Osteocyte (in vitro differentiated cells): ENCODE results near the gene IPP. TPM values are rescaled to one million over a fixed set of nuclear protein-coding genes. Genes with fewer than 3 reads are reported as not detected.
"Not testable (repeated sequence)": the region's sequence is repeated elsewhere in the genome, so short reads cannot be mapped to it uniquely, and the experiment has no call there.

Experiments used
- DNase-seq: peaks from one replicate; pipeline ENCODE4 v3.0.0; 2021; ENCODE audit warnings: mixed read lengths; ENCODE audit not compliant: unreplicated experiment; ENCODE audit errors: extremely low spot score
- H3K27ac Mint-ChIP-seq: one replicate; pipeline ENCODE4 v1.8.0; 2021; ENCODE audit warnings: mild to moderate bottlenecking, mixed read lengths; ENCODE audit not compliant: unreplicated experiment
- H3K27me3 Mint-ChIP-seq: one replicate; pipeline ENCODE4 v1.8.0; 2021; ENCODE audit warnings: mixed read lengths; ENCODE audit not compliant: unreplicated experiment
- H3K36me3 Mint-ChIP-seq: one replicate; pipeline ENCODE4 v1.8.0; 2021; ENCODE audit warnings: mixed read lengths; ENCODE audit not compliant: unreplicated experiment
- H3K4me1 Mint-ChIP-seq: one replicate; pipeline ENCODE4 v1.8.0; 2021; ENCODE audit warnings: mixed read lengths; ENCODE audit not compliant: unreplicated experiment
- H3K4me3 Mint-ChIP-seq: one replicate; pipeline ENCODE4 v1.8.0; 2021; ENCODE audit warnings: mild to moderate bottlenecking, moderate library complexity, mixed read lengths; ENCODE audit not compliant: unreplicated experiment
- H3K9me3 Mint-ChIP-seq: one replicate; pipeline ENCODE4 v1.8.0; 2021; ENCODE audit warnings: mixed read lengths; ENCODE audit not compliant: unreplicated experiment
- CTCF ChIP-seq: fragments of 200-600 bp; sonication (generic); IDR thresholded peaks from 2 replicates; pipeline ENCODE4 v1.5.0; 2021; ENCODE audit warnings: antibody characterized with exemption, mild to moderate bottlenecking, moderate library complexity
- total RNA-seq: library from RNA; stranded (reverse); gene quantifications from 2 replicates; pipeline ENCODE4 v1.2.1, GENCODE V29; 2021

Gene IPP
- total RNA-seq, 1 donor from 2014 or later: 21.9 TPM

DNA sequence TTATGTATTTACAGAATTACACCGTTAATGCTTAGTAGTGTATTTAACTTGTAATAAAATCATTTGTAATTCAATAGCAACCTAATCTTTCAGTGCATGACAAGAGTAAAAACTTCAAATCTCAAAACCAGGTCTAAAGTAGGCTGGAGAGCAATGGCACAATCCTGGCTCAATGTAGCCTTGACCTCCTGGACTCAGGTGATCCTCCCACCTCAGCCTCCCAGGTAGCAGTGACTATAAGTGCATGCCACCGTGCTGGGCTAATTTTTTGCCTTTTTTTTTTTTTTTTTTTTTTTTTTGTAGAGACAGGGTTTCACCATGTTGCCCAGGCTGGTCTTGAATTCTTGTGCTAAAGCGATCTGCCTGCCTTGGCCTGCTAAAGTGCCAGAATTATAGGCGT lies 11.3 kb downstream of the IPP start:
- Mint-ChIP-seq H3K9me3 (no peaks in the 10 kb centered on the region), H3K4me1 (no peaks in the 10 kb centered on the region), H3K27me3 (no peaks in the 10 kb centered on the region), H3K27ac (no peak overlapping the region), H3K4me3 (no peak overlapping the region), H3K36me3 (peaks cover 21% of the 10 kb centered on the region)
- TF ChIP-seq CTCF: no peak
- DNase-seq: no peak

- H3K36me3 Mint-ChIP-seq: peaks cover 5% of the 10 kb centered on the region
- H3K4me1 Mint-ChIP-seq: peaks cover 6% of the 10 kb centered on the region
- H3K27me3 Mint-ChIP-seq: no peaks in the 10 kb centered on the region
- H3K4me3 Mint-ChIP-seq: no peak overlapping the region
- H3K9me3 Mint-ChIP-seq: no peaks in the 10 kb centered on the region
- no peak overlapping the region for H3K27ac Mint-ChIP-seq
- no peak for DNase-seq
- no peak for TF ChIP-seq CTCF
Measured at GRCh38 chr1:45730780-45731319, 19.6 kb downstream of the IPP start.

DNA sequence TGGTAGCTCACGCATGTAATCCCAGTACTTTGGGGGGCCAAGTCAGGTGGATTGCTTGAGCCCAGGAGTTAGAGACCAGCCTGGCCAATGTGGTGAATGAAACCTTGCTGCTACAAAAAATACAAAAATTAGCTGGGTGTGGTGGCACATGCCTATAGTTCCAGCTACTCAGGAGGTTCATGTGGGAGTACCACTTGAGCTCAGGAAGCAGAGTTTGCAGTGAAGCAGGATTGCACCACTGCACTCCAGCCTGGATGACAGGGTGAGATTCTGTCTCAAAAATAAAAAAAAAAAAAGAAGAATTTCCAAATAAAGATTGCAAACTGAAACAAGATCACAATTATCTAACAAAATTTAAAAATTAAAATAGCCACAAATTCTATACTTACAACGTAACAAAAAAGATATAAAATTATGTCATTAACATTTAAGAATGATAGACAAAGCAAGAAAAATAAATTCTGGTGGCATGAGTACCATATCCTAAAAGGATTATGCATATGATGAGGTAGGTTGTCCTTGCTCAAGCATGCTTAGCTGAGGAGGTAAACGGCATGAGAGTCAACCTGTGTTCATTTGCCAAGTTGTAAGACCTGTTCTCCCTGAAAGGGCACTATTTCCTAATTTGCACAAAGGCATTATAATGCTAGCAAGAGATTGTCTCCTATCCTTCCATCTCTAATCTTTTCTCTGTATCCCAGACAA lies 20.2 kb downstream of the IPP start:
- Mint-ChIP-seq H3K27me3 (no peaks in the 10 kb centered on the region), H3K36me3 (peaks cover 5% of the 10 kb centered on the region), H3K27ac (no peak overlapping the region), H3K4me1 (peaks cover 6% of the 10 kb centered on the region), H3K9me3 (no peaks in the 10 kb centered on the region), H3K4me3 (no peak overlapping the region)
- no peak for DNase-seq
- TF ChIP-seq CTCF: no peak

- H3K4me3 Mint-ChIP-seq, H3K9me3 Mint-ChIP-seq, DNase-seq, H3K36me3 Mint-ChIP-seq, H3K27me3 Mint-ChIP-seq, H3K27ac Mint-ChIP-seq: not testable (repeated sequence)
- peaks cover 19% of the 10 kb centered on the region for H3K4me1 Mint-ChIP-seq
Measured at GRCh38 chr1:45726007-45726406, 24.4 kb downstream of the IPP start.

GRCh38 chr1:45723248-45723930 lies 27.1 kb downstream of the IPP start:
- H3K9me3 Mint-ChIP-seq: no peaks in the 10 kb centered on the region
- H3K27me3 Mint-ChIP-seq: no peaks in the 10 kb centered on the region
- no peak overlapping the region for H3K4me3 Mint-ChIP-seq
- TF ChIP-seq CTCF: no peak
- H3K27ac Mint-ChIP-seq: no peak overlapping the region
- H3K4me1 Mint-ChIP-seq: peaks cover 24% of the 10 kb centered on the region
- peaks cover 3% of the 10 kb centered on the region for H3K36me3 Mint-ChIP-seq
- DNase-seq: no peak
